ENCODE data around the gene LRRC51. TPM values are rescaled to one million over a fixed set of nuclear protein-coding genes. Genes with fewer than 3 reads are reported as not detected.

LRRC51 gene
- total and polyA plus RNA-seq, 2 donors (not counting 3 experiments of a cell fraction or from before 2014, with no cell fraction given): 3.5 to 6.1 TPM

DNA sequence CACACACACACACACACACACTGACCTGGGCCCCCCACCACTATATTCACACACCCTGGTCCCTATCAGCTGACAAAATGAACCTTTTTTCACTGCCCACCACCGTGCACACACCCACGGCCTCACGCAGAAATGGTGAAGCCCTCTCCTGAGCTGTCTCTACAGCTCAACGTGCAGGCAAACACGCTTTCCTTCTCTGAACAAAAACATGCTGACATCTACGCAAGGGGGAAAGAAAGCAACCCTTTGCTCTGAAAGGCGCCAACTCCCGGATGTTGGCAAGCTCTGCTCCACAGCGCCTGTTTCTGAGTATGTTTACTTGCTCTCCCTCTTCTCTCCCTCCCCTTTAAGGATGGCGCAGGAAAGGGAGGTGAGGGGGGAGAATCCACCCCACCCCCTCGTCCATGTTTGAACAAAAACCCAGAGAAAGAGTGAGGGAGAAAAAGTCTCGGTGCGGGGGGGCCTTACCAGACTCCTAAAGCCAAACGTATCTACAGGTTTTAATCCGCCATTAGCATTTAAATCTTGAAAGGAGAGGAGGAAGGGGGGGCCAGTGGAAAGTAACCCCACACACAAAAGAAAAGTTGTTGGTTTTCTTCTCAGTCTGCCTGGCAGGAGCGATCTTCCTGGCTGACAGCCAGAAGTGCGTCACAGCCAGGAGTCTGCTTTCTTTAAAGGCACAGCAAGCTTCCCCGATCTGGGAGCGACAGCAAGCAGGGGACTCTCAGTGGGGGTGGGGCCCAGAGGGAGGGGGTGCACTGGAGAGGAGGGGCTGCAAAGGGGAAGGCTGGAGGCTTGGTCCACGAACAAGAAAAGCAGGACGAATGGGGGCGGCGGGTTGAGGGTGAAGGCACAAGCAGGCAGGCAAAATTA, 39.9 kb upstream of the LRRC51 start:
- TF ChIP-seq POLR2AphosphoS5 (IDR thresholded peaks at IDR 0.05; ENCODE audit: insufficient read depth, low read depth, low read length) (peak; percentile 17), JUN (IDR thresholded peaks at IDR 0.05; ENCODE audit: borderline replicate concordance, insufficient read depth, insufficient read length, low read depth) (no peak)
- TF ChIP-seq, protein P1, sequence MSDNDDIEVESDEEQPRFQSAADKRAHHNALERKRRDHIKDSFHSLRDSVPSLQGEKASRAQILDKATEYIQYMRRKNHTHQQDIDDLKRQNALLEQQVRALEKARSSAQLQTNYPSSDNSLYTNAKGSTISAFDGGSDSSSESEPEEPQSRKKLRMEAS (IDR thresholded peaks at IDR 0.05; ENCODE audit: insufficient read depth, insufficient read length): peak; percentile 38
- Histone ChIP-seq H3K27me3 (ENCODE audit: control insufficient read depth in 2 of 2, insufficient read depth in 2 of 2, low read length in 2 of 2) (no peaks in the 10 kb centered on the region), H3K79me2 (ENCODE audit: control insufficient read depth, insufficient read depth, low read length) (peaks cover 58% of the 10 kb centered on the region), H3K4me2 (ENCODE audit: insufficient read depth, low read length) (peak overlapping the region; percentile 71), H3K27ac (ENCODE audit: insufficient read depth, low read depth, low read length) (peak overlapping the region; percentile 90), H4K20me1 (replicated peaks; ENCODE audit: control insufficient read depth, extremely low read depth, insufficient read depth, low read length) (peaks cover 4% of the 10 kb centered on the region), H3K9ac (replicated peaks; ENCODE audit: extremely low read depth, insufficient read depth, low read length) (peak overlapping the region; percentile 92), H3K4me1 (ENCODE audit: control insufficient read depth, extremely low read depth, insufficient read depth, low read length) (peaks cover 38% of the 10 kb centered on the region), H3K9me3 (replicated peaks; ENCODE audit: control insufficient read depth, insufficient read depth, low read length) (no peaks in the 10 kb centered on the region), H3K4me3 (replicated peaks in 1 of 3; ENCODE audit: insufficient read depth in 1 of 3, low read depth in 1 of 3, low read length in 3 of 3) (peak overlapping the region; percentile 28 to 66 (median 58)), H3K36me3 (ENCODE audit: control insufficient read depth in 2 of 2, extremely low read depth in 1 of 2, insufficient read depth in 2 of 2, low read length in 2 of 2) (no peaks in the 10 kb centered on the region), H3K9me1 (replicated peaks; ENCODE audit: control insufficient read depth, extremely low read depth, insufficient read depth, low read length) (no peaks in the 10 kb centered on the region), H2AFZ (ENCODE audit: low read depth, low read length) (peak overlapping the region; percentile 22)
- DNase-seq (ENCODE audit: low read depth, low spot score) (peak; percentile 96), FAIRE-seq (peak; percentile 97)
- CTCF ChIA-PET: interaction anchor here (0.9 to 5.2 kb wide), 13 partner anchors 8 to 390 kb away, joined by 3 to 89 read pairs (median 5); no protein-coding TSS in a partner anchor
- dilution Hi-C loops (cut with MboI; ENCODE audit: extremely low pct_ligation_motif_present, low sequenced_read_pairs): no loop called here
- BruUV-seq (replicated peaks): TSS peak; percentile 79
- intact Hi-C loops (cut with micrococcal nuclease): loop anchor here (1.0 to 2.0 kb wide), 5 partner anchors 32 to 183 kb away; partner anchors contain the start of genes ANAPC15, LAMTOR1, LRRC51 and NUMA1
- POLR2A ChIA-PET: interaction anchor here (0.9 to 2.6 kb wide), 4 partner anchors 8 to 44 kb away, joined by 3 to 7 read pairs (median 4); no protein-coding TSS in a partner anchor

Measured in endothelial cell of umbilical vein (primary cell).